T47D (cell line): ENCODE measurements around the gene ROGDI.
"Not testable (repeated sequence)": the region's sequence is repeated elsewhere in the genome, so short reads cannot be mapped to it uniquely, and the experiment has no call there.

Source experiments
- DNase-seq, 2 experiments: peaks; one replicate each; pipeline versions ENCODE4 v3.0.0 to v3.0.0-alpha.2; 2011 to 2012; ENCODE audit warnings: low read depth in 1 of 2, low spot score in 1 of 2
- JUND ChIP-seq: IDR thresholded peaks from 2 replicates; pipeline ENCODE4 v1.6.1; 2012; ENCODE audit warnings: low read depth
- in situ Hi-C: cut with HindIII; loops from 2 replicates; pipeline ENCODE4 v1.10.0; 2016; ENCODE audit warnings: low sequenced_read_pairs, low pct_unique_long_range_greater_than_20kb

The ROGDI gene

DNA sequence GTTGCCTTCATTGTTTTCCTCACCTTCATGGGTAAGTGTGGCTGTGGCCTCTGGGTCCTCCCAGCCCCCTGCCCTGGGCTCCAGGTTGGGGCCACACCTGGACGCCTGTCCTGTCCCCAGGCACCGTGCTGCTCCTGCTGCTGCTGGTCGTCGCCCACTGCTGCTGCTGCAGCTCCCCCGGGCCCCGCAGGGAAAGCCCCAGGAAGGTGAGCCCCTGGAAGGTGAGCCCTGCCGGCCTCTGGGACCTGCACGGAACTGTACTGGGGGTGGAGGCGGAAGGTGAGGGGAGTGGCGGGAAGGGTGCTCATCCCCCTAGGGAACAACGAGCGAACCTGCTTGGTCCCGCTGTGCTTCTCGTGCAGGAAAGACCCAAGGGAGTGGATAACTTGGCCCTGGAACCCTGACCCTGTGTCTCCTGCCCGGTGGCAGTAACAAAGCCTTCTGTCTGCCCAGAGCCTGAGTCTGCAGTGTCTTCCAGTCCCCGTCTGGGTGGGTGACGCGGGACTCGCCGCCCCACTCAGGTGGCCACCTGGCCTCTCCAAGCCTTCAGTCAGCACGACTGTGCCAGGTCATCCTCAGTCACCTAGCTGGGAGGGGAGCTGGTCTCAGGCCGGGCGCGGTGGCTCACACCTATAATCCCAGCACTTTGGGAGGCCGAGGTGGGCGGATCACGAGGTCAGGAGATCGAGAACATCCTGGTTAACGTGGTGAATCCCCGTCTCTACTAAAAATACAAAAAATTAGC is 6.4 kb downstream of the ROGDI start:
- in situ Hi-C loops = no loop called here
- no peak for TF ChIP-seq JUND
- no peak for DNase-seq

DNA sequence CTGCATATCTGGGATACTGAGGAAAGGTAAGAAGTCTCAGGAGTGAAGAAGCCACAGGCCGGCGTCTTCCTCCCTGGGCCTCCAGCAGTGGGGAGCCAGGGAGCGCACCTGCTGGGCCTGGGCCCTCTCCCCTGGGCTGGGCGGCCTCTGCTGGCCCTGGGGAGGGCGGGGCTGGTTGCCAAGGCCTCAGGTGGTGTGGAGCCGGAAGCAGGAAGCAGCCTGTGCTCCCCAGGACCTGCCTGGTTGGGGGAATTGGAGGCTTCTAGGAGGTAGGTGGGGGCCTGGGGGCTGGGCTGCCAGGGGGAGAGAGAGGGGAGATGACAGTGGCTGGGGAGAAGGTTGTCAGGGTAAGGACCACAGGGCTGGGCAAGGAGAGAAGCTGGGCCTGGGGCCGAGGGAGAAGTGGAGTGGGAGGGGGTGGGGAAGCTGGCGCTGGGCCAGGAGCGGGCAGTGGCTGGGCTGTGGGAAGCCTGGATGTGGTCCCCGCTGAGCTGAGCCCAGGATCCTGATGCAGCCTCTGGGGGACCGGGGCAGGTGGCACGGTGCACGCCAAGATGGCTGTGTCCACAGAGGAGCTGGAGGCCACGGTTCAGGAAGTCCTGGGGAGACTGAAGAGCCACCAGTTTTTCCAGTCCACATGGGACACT is 7.1 kb downstream of the ROGDI start, which contains the start of gene SMIM22:
SMIM22 (plus strand) TSS at position 189 of the 647 bp plus-strand sequence; CDS start at position 555, 366 bp downstream.
- in situ Hi-C loops = no loop called here
- TF ChIP-seq JUND = no peak

DNA sequence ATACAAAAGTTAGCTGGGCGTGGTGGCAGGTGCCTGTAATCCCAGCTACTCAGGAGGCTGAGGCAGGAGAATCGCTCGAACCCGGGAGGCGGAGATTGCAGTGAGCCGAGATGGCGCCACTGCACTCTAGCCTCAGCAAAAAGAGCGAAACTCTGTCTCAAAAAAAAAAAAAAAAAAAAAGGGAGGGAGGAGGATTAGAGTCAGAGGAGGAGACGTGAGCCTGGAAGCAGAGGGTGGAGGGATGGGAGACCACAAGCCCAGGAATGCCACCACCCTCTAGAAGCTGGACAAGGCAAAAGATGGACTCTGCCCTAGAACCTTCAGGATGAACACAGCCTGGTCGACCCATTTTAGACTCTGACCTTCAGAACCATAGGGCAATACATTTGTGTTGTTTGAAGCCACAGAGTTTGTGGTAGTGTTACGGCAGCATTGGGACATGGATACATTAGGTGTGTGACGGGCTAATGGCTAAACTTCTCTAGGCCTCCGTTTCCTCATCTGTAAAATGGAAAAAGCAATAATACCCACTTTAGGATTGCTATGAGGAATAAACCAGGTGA is 9.4 kb downstream of the ROGDI start:
- TF ChIP-seq JUND = no peak
- in situ Hi-C loops = no loop called here
- DNase-seq = no peak

More for the DNA sequence above, 7.1 kb downstream of the ROGDI start, which contains the start of gene SMIM22:
- peak in 1 of 2 experiments; percentile 42 for DNase-seq

DNA sequence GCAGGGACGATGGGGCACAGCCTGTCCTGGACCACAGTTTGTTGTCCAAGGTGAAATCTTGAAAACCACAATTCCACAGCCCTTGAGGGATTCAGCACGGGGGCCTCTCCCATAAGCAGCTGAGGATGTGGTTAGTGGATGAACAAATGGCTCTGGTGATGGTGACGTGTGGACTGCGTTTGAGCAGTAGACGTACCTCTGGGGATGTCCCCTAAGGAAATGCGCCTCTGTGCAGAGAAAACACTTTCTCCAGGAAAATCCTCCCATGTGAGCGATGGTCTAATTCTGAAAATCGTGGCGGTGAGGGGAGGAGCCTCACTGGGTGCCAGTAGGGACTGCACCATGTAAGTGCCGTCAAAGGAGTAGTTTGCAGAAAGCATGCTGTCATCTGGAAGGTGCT is 11.6 kb downstream of the ROGDI start:
- no peak for TF ChIP-seq JUND
- DNase-seq = no peak
- in situ Hi-C loops = no loop called here

DNA sequence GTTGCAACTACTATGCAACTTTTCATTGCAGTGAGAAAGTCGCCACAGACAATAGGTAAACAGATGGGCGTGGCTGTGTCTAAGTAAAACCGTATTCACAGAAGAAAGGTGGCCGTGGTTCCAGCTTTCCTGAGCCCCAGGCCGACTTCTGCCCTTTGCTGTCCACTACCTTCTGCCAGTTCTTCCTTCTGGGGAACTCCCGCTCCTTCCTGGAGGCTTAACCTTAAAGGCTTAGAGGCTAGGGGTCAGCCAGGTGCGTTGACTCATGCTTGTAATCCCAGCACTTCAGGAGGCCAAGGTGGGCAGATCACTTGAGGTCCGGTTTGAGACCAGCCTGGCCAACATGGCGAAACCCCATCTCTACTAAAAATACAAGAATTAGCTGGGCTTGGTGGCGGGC is 12.2 kb downstream of the ROGDI start:
- peak in 1 of 2 experiments; percentile 30 for DNase-seq
- no peak for TF ChIP-seq JUND
- in situ Hi-C loops = no loop called here

DNA sequence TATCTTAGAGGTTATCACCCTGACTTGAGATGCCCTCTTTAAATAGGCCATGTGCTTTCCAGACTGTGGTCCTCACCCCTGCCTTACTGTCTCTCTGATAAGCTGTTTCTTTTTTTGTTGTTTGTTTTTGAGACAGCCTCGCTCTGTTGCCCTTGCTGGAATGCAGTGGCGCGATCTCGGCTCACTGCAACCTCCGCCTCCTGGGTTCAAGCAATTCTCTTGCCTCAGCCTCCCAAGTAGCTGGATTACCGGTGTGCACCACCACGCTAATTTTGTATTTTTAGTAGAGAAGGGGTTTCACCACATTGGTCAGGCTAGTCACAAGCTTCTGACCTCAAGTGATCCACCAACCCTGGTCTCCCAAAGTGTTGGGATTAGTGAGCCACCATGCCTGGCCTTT is 13.5 kb downstream of the ROGDI start:
- no peak for DNase-seq
- no peak for TF ChIP-seq JUND
- in situ Hi-C loops = no loop called here

DNA sequence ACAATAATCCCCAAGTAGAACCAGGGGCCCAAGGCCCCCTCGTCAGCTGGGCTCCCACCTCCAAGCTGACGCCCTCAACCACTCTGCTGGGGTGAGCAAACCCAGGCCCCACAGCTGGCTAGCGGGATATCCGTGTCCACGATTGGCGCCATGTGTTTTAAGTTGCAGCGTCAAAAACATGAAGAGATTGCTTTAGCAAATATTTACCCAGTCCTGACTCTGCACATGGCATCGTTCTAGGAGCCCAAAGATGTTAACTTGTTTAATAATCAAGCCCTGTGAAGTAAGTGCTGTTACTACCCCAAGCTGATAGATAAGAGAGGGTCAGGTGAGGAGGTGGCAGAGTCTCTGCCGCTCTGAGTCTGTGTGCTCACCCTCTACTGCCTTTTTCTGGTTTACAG is 13.9 kb downstream of the ROGDI start:
- in situ Hi-C loops = no loop called here
- no peak for DNase-seq
- no peak for TF ChIP-seq JUND

DNA sequence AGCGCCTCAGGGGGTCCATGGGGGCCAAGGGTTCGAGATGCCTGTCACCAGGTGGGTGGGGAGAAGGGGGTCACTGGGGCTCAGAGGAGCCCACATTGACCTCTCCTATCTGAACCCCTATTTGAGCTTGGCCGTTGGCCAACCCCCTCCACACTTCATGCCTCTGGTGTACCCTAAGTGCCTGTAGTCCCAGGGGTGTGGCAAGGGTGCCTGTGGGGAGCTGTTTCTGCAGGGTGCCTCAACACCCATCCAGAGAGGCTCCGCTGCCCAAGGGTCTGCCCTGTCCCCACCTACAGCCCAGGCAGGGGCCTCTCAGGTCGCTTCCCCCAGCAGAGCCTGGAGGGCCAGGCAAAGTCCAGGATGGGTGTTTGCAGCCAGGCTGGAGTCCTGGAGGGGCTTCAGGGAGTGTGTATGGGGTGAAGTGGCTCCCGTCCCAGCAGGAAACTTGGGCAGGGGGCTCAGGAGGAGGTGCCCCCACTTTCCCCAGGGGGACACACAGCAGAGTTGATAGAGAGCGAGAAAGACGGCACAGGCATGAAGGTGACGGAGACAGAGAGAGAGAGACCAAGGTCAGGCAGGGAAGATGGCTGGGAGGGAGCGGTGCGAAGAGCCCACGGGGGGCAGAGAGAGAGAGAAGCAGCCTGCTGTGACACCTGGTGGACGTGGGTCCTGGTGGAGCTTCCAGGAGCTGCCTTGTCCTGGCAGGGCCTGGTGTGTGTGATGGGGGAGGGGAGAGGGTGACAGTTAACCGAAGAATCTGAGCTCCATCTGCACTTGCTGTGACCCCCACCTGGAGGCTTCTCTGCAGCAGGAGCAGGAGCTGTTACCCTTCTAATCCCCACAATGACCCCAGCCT is 14.6 kb downstream of the ROGDI start, which contains the start of gene SEPTIN12:
SEPTIN12 (minus strand) TSS at position 719 of the 856 bp plus-strand sequence; CDS start at position 19, 700 bp downstream.
- peak in 1 of 2 experiments; percentile 26 for DNase-seq
- TF ChIP-seq JUND = no peak
- in situ Hi-C loops = no loop called here

DNA sequence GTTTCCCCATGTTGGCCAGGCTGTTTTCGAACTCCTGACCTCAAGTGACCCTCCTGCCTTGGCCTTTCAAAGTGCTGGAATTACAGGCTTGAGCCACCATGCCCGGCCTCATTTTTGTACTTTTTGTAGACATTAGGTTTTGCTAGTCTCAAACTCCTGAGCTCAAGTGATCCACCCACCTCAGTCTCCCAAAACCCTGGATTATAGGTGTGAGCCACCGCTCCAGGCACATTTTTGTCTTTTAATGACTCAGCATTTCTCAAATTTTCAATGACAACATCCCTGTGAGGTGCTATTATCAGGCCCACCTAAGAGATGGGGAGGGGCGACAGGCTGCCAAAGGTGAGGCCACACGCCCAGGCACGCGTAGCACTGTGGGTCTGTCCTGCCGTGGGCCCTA is 15.4 kb downstream of the ROGDI start:
- TF ChIP-seq JUND = no peak
- in situ Hi-C loops = no loop called here
- DNase-seq = no peak

DNA sequence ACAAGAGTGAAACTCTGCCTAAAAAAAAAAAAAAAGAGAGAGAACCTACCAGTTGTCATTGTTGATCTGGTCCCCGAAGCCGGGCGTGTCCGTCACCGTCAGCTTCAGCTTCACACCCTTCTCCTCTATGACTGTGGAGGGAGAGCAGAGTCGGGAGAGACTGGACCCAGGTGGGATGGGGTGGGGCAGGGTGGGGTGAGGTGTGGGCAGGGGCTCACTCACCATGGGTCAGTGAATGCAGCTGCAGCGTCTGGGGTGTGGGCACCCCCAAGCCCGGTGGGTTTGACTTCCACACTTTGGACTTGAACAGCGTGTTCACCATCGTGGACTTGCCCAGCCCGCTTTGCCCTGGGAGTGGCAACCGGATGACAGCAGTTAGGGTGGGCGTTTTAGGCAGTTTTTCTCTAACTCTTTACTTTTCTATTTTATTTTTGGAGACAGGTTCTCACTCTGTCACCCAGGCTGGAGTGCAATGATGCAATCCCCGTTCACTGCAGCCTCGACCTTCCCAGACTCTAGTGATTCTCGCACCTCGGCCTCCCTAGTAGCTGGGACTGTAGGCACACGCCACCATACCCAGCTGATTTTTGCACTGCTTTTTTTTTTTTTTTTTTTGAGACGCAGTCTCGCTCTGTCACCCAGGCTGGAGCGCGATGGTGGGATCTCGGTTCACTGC is 16.5 kb downstream of the ROGDI start:
- no peak for TF ChIP-seq JUND
- no peak for DNase-seq
- in situ Hi-C loops = no loop called here

DNA sequence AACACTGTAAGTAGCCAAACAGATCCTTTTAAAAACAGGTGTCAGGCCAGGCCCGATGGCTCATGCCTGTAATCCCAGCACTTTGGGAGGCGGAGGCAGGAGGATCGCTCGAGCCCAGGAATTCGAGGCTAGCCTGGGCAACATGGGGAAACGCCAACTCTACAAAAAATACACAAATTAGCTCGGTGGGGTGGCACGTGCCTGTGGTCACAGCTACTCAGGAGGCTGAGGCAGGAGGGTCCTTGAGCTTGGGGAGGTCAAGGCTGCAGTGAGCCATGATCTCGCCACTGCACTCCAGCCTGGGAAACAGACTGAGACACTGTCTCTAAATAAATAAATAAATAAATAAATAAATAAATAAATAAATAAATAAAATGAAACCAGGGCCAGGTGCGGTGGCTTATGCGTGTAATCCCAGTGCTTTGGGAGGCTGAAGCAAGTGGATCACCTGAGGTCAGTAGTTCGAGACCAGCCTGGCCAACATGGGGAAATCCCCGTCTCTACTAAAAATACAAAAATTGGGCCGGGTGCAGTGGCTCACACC is 17.9 kb downstream of the ROGDI start:
- in situ Hi-C loops, DNase-seq: not testable (repeated sequence)

DNA sequence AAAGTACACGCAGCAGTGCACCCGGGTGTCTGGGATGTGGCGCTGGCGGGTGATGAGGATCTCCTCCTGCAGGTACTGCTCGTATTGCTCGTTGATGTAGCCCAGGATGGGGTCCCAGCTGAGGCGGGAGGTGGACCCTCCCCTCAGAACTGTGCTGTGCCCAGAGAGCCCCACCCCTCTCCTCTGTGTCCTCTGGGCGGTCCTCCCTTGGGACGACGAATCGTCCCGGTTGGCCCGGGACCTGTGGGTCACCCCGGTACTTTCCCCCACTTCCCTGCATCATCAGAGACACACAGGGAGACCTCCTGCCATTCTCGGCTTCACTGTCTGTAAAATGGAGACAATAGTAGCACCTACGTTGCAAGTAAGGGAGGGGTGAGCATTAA is 18.5 kb downstream of the ROGDI start:
- in situ Hi-C loops = no loop called here
- DNase-seq = no peak

More for the DNA sequence above, 18.5 kb downstream of the ROGDI start:
- TF ChIP-seq JUND = no peak
